Activated naive CD4-positive, alpha-beta T cell treated with anti-CD3 and anti-CD28 coated beads, Interleukin-2, amount 50 U/mL, for 72 hours (primary cell): ENCODE results near the gene CCDC160. TPM values are rescaled to one million over a fixed set of nuclear protein-coding genes. Genes with fewer than 3 reads are reported as not detected.
"Not testable (repeated sequence)": the region's sequence is repeated elsewhere in the genome, so short reads cannot be mapped to it uniquely, and the experiment has no call there.

Experiments used
- ATAC-seq, 2 donors: fragments of 150-1000 bp; cut with Tn5 transposase; 2 replicates each; pipeline ENCODE4 v1.10.0; 2021; ENCODE audit warnings: mild to moderate bottlenecking in 2 of 2, moderate library complexity in 2 of 2
- DNase-seq, 2 donors: peaks; one replicate each; pipeline ENCODE4 v3.0.0; 2021 to 2022; ENCODE audit warnings: low spot score in 2 of 2
- H3K27ac Mint-ChIP-seq, 2 donors: one replicate each; pipeline ENCODE4 v1.8.0; 2022; ENCODE audit warnings: mild to moderate bottlenecking in 2 of 2, mixed read lengths in 2 of 2
- H3K36me3 Mint-ChIP-seq, 2 donors: one replicate each; pipeline ENCODE4 v1.8.0; 2022; ENCODE audit warnings: mixed read lengths in 2 of 2
- H3K9me3 Mint-ChIP-seq, 2 donors: one replicate each; pipeline ENCODE4 v1.8.0; 2022; ENCODE audit warnings: mixed read lengths in 2 of 2
- total RNA-seq, 2 donors: library from RNA; stranded (reverse); gene quantifications; one replicate each; pipeline ENCODE4 v1.2.3, GENCODE V29; 2022

Gene CCDC160
- total RNA-seq: not detected

GRCh38 chrX:134236626-134237614 lies at the start of gene CCDC160:
Gene CCDC160 (plus strand): TSS chrX:134237182. CDS start chrX:134244801, 7,619 bp downstream.
- ATAC-seq: peak; percentile 18 to 47
- Mint-ChIP-seq H3K9me3 (no peaks in the 10 kb centered on the region), H3K36me3 (no peaks in the 10 kb centered on the region), H3K27ac (no peak within 1 kb of the TSS)
- peak in 1 of 2 donors; percentile 7 for DNase-seq

- ATAC-seq: no peak
- Mint-ChIP-seq H3K36me3 (no peaks in the 10 kb centered on the region), H3K9me3 (no peaks in the 10 kb centered on the region), H3K27ac (no peak overlapping the region)
- no peak for DNase-seq
Observed at GRCh38 chrX:134191281-134191680, 45.7 kb upstream of the CCDC160 start.

GRCh38 chrX:134194915-134195314 lies 42.1 kb upstream of the CCDC160 start:
- DNase-seq (no peak), ATAC-seq (no peak)
- H3K36me3 Mint-ChIP-seq: no peaks in the 10 kb centered on the region
- no peaks in the 10 kb centered on the region for H3K9me3 Mint-ChIP-seq
- no peak overlapping the region for H3K27ac Mint-ChIP-seq

GRCh38 chrX:134202561-134202960 lies 34.4 kb upstream of the CCDC160 start:
- H3K27ac Mint-ChIP-seq: no peak overlapping the region
- no peaks in the 10 kb centered on the region for H3K9me3 Mint-ChIP-seq
- no peak for ATAC-seq
- H3K36me3 Mint-ChIP-seq: no peaks in the 10 kb centered on the region
- no peak for DNase-seq

- no peak overlapping the region for H3K27ac Mint-ChIP-seq
- no peak for ATAC-seq
Observed at GRCh38 chrX:134206221-134206620, 30.8 kb upstream of the CCDC160 start.

GRCh38 chrX:134210465-134210864 lies 26.5 kb upstream of the CCDC160 start:
- no peak for ATAC-seq
- DNase-seq: no peak
- H3K36me3 Mint-ChIP-seq: no peaks in the 10 kb centered on the region
- H3K27ac Mint-ChIP-seq: no peak overlapping the region
- H3K9me3 Mint-ChIP-seq: peaks cover 0 to 7% of the 10 kb centered on the region in 2 donors

More at GRCh38 chrX:134206221-134206620, 30.8 kb upstream of the CCDC160 start:
- no peaks in the 10 kb centered on the region for H3K36me3 Mint-ChIP-seq
- no peak for DNase-seq
- H3K9me3 Mint-ChIP-seq: peaks cover 0 to 7% of the 10 kb centered on the region in 2 donors

GRCh38 chrX:134235236-134235635 lies 1.7 kb upstream of the CCDC160 start:
- no peak overlapping the region for H3K27ac Mint-ChIP-seq
- no peaks in the 10 kb centered on the region for H3K9me3 Mint-ChIP-seq
- DNase-seq: no peak
- no peak for ATAC-seq
- no peaks in the 10 kb centered on the region for H3K36me3 Mint-ChIP-seq

- not testable (repeated sequence) for ATAC-seq, H3K36me3 Mint-ChIP-seq, DNase-seq, H3K27ac Mint-ChIP-seq, H3K9me3 Mint-ChIP-seq
Observed at GRCh38 chrX:134238144-134238543, 1.2 kb downstream of the CCDC160 start.

GRCh38 chrX:134239016-134239415 lies 2.0 kb downstream of the CCDC160 start:
- DNase-seq (no peak), ATAC-seq (no peak)
- H3K36me3 Mint-ChIP-seq: no peaks in the 10 kb centered on the region
- H3K27ac Mint-ChIP-seq: no peak overlapping the region
- H3K9me3 Mint-ChIP-seq: no peaks in the 10 kb centered on the region

GRCh38 chrX:134240209-134240608 lies 3.2 kb downstream of the CCDC160 start:
- no peaks in the 10 kb centered on the region for H3K9me3 Mint-ChIP-seq
- no peak overlapping the region for H3K27ac Mint-ChIP-seq
- DNase-seq: no peak
- no peak for ATAC-seq
- no peaks in the 10 kb centered on the region for H3K36me3 Mint-ChIP-seq

GRCh38 chrX:134241960-134242619 lies 5.1 kb downstream of the CCDC160 start:
- Mint-ChIP-seq H3K9me3 (no peaks in the 10 kb centered on the region), H3K27ac (no peak overlapping the region), H3K36me3 (no peaks in the 10 kb centered on the region)
- ATAC-seq (no peak), DNase-seq (no peak)

GRCh38 chrX:134244043-134244442 lies 7.1 kb downstream of the CCDC160 start:
- Mint-ChIP-seq H3K36me3 (no peaks in the 10 kb centered on the region), H3K27ac (no peak overlapping the region), H3K9me3 (no peaks in the 10 kb centered on the region)
- DNase-seq (no peak), ATAC-seq (no peak)

- DNase-seq (no peak), ATAC-seq (no peak)
- Mint-ChIP-seq H3K27ac (no peak overlapping the region), H3K9me3 (no peaks in the 10 kb centered on the region), H3K36me3 (no peaks in the 10 kb centered on the region)
Observed at GRCh38 chrX:134246282-134246681, 9.3 kb downstream of the CCDC160 start.

- no peaks in the 10 kb centered on the region for H3K9me3 Mint-ChIP-seq
- ATAC-seq (no peak), DNase-seq (no peak)
- no peaks in the 10 kb centered on the region for H3K36me3 Mint-ChIP-seq
- no peak overlapping the region for H3K27ac Mint-ChIP-seq
Observed at GRCh38 chrX:134247492-134247891, 10.5 kb downstream of the CCDC160 start.

GRCh38 chrX:134249241-134249640 lies 12.3 kb downstream of the CCDC160 start:
- Mint-ChIP-seq H3K27ac (no peak overlapping the region), H3K36me3 (no peaks in the 10 kb centered on the region), H3K9me3 (no peaks in the 10 kb centered on the region)
- DNase-seq (no peak), ATAC-seq (no peak)

- no peaks in the 10 kb centered on the region for H3K36me3 Mint-ChIP-seq
- ATAC-seq: no peak
- no peaks in the 10 kb centered on the region for H3K9me3 Mint-ChIP-seq
Observed at GRCh38 chrX:134251241-134251640, 14.3 kb downstream of the CCDC160 start.

GRCh38 chrX:134254511-134254910 lies 17.5 kb downstream of the CCDC160 start:
- no peak for ATAC-seq

More at GRCh38 chrX:134251241-134251640, 14.3 kb downstream of the CCDC160 start:
- H3K27ac Mint-ChIP-seq: no peak overlapping the region
- DNase-seq: no peak

More at GRCh38 chrX:134254511-134254910, 17.5 kb downstream of the CCDC160 start:
- Mint-ChIP-seq H3K9me3 (no peaks in the 10 kb centered on the region), H3K27ac (no peak overlapping the region), H3K36me3 (no peaks in the 10 kb centered on the region)
- DNase-seq: no peak
